Measurements from ENCODE around the gene LPP.

DNA sequence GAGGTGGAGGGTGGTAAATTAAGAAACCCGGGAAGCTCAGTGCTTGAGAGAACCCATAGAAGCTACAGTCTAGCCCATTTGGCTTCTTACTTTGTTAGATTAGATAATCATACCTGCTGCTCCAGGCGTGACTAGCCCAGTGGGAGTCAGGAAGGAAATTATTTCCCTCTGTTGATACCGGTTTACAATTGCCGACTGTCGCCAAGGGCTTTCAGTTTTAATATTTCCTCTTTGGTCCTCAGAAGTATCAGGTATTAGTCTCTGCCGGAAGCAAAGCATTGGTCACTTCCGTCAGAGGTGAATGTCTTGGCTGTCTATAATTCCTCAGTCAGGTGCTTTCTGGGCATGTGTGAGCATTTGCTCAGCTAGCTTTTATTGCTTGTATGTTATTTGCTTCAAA lies 75.2 kb downstream of the LPP start:
- no peak for TF ChIP-seq CTCF (IDR thresholded peaks at IDR 0.05)
- no peak for TF ChIP-seq POLR2A (IDR thresholded peaks at IDR 0.05)

Measured in right lobe of liver (tissue), 4 donors.